ENCODE data around the gene ZSCAN20.

ZSCAN20 gene

DNA sequence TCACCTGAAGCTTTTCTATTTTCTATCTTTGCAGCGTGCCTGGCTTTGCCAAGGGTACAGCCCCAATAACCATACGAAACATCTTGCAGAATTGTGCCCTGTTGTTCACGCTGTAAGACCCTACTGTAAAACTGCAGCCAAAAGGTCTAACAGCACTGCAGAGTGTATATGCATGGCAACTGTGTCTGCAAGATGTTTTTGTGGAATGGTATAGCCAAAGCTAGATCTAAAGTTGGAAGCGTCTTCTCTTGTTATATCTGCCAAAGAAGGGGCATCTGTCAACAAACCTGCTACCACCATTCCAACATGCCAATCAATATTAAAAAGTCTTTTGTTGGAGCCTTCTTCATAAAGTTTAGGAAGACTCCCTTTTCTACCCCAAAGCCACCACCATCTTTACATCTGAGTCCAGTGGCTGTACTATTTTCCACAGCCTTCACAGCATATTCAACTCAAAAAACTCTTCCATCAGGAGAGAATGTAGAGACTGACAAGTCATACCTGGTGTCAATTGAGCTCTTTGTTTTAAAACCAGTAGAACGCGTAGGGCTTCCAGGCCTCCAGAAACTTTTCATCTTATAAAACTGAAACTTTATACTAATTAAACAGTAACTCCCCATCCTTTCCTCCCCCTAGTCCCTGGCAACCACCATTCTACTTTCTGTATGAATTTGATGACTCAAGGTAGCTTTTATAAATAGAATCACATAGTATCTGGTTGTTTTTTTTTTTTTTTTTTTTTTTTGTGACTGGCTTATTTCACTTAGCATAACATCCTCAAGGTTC is 40.0 kb downstream of the ZSCAN20 start:
- H3K27ac ChIP-seq (ENCODE audit: low read length), result no peak overlapping the region
- no peak overlapping the region for H2AFZ ChIP-seq (ENCODE audit: low read depth, low read length)

DNA sequence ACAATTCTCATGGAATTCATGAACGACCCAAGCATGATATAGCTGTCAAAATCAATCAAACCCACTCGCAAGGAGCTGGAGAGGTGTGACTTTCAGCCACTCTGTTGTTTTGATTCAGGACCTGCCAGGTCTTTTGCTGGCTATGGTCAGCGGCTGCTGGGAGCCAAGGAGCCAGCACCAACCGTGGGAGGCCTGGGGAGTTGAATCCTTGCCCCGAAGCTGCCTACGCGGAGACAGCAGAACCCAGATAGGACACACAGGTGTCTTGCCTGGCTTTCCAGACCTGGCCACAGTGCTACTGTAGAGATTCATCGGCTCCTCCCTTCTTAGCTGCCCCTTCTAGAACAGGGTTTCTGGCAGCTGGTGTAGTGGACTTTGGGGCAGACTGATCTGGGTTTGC is 42.7 kb downstream of the ZSCAN20 start:
- ATAC-seq (ENCODE audit: insufficient read depth, low read depth) (no peak), DNase-seq (no peak)
- Histone ChIP-seq H3K79me2 (ENCODE audit: insufficient read depth, low read length) (no peaks in the 10 kb centered on the region), H3K4me1 (ENCODE audit: insufficient read depth, low read length) (no peaks in the 10 kb centered on the region), H3K4me3 (ENCODE audit: low read depth in 1 of 2, low read length in 2 of 2) (no peak overlapping the region), H3K9ac (ENCODE audit: low read depth, low read length) (no peak overlapping the region), H3K36me3 (ENCODE audit: insufficient read depth, low read length) (no peaks in the 10 kb centered on the region), H3K4me2 (ENCODE audit: insufficient read depth, low read length) (no peak overlapping the region), H3K9me3 (ENCODE audit: insufficient read depth, low read length, severe bottlenecking) (no peaks in the 10 kb centered on the region), H3K27ac (ENCODE audit: low read length) (no peak overlapping the region), H3K27me3 (ENCODE audit: insufficient read depth, low read length, poor library complexity) (peaks cover 9% of the 10 kb centered on the region), H4K20me1 (ENCODE audit: insufficient read depth, low read length) (no peaks in the 10 kb centered on the region), H2AFZ (ENCODE audit: low read depth, low read length) (no peak overlapping the region)
- TF ChIP-seq EZH2 (IDR thresholded peaks at IDR 0.05; ENCODE audit: borderline replicate concordance, low read depth, low read length, severe bottlenecking) (no peak), CTCF (IDR thresholded peaks at IDR 0.05; ENCODE audit: borderline replicate concordance, extremely low read depth, low read length, poor library complexity, severe bottlenecking) (no peak)

More for the DNA sequence above, 40.0 kb downstream of the ZSCAN20 start:
- Histone ChIP-seq H3K4me1 (ENCODE audit: insufficient read depth, low read length) (no peaks in the 10 kb centered on the region), H3K36me3 (ENCODE audit: insufficient read depth, low read length) (no peaks in the 10 kb centered on the region), H3K4me2 (ENCODE audit: insufficient read depth, low read length) (no peak overlapping the region), H3K9ac (ENCODE audit: low read depth, low read length) (no peak overlapping the region), H3K79me2 (ENCODE audit: insufficient read depth, low read length) (no peaks in the 10 kb centered on the region), H3K27me3 (ENCODE audit: insufficient read depth, low read length, poor library complexity) (peaks cover 9% of the 10 kb centered on the region), H3K4me3 (ENCODE audit: low read depth in 1 of 2, low read length in 2 of 2) (no peak overlapping the region), H4K20me1 (ENCODE audit: insufficient read depth, low read length) (no peaks in the 10 kb centered on the region), H3K9me3 (ENCODE audit: insufficient read depth, low read length, severe bottlenecking) (no peaks in the 10 kb centered on the region)
- TF ChIP-seq EZH2 (IDR thresholded peaks at IDR 0.05; ENCODE audit: borderline replicate concordance, low read depth, low read length, severe bottlenecking) (no peak), CTCF (IDR thresholded peaks at IDR 0.05; ENCODE audit: borderline replicate concordance, extremely low read depth, low read length, poor library complexity, severe bottlenecking) (no peak)
- no peak for ATAC-seq (ENCODE audit: insufficient read depth, low read depth)
- no peak for DNase-seq

DNA sequence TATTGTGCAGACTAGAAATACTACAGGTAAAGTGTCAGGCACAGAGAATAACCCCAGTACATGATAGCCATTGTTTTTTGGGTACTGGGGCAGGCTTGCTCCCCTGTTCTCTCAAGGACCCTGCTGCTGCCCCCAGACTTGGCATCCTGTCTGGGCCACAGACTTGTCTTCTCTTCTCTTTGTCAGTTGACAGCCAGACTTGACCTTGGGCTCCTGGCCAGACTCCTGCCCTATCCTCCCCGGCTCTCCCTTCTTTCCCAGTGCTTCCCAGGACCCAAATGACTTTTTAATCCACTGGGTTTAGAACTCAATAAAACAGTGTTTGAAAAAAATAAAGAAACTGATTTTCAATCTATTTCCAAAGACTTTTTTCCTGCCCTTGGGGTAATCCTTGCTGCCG is 43.2 kb downstream of the ZSCAN20 start:
- TF ChIP-seq EZH2 (IDR thresholded peaks at IDR 0.05; ENCODE audit: borderline replicate concordance, low read depth, low read length, severe bottlenecking) (no peak), CTCF (IDR thresholded peaks at IDR 0.05; ENCODE audit: borderline replicate concordance, extremely low read depth, low read length, poor library complexity, severe bottlenecking) (no peak)
- no peak overlapping the region for H3K4me2 ChIP-seq (ENCODE audit: insufficient read depth, low read length)
- no peak overlapping the region for H3K9ac ChIP-seq (ENCODE audit: low read depth, low read length)
- H3K36me3 ChIP-seq (ENCODE audit: insufficient read depth, low read length), result no peaks in the 10 kb centered on the region
- H3K27me3 ChIP-seq (ENCODE audit: insufficient read depth, low read length, poor library complexity), result peaks cover 9% of the 10 kb centered on the region
- no peak for DNase-seq
- H4K20me1 ChIP-seq (ENCODE audit: insufficient read depth, low read length), result no peaks in the 10 kb centered on the region
- no peak for ATAC-seq (ENCODE audit: insufficient read depth, low read depth)
- H3K27ac ChIP-seq (ENCODE audit: low read length), result no peak overlapping the region
- H3K4me3 ChIP-seq (ENCODE audit: low read depth in 1 of 2, low read length in 2 of 2), result no peak overlapping the region
- H3K9me3 ChIP-seq (ENCODE audit: insufficient read depth, low read length, severe bottlenecking), result no peaks in the 10 kb centered on the region
- no peaks in the 10 kb centered on the region for H3K4me1 ChIP-seq (ENCODE audit: insufficient read depth, low read length)
- H2AFZ ChIP-seq (ENCODE audit: low read depth, low read length), result no peak overlapping the region
- H3K79me2 ChIP-seq (ENCODE audit: insufficient read depth, low read length), result no peaks in the 10 kb centered on the region

Data from DND-41 (cell line).